Panc1 (cell line): Measurements from ENCODE around the gene HMHB1.

Experiments
- CTCF ChIP-seq: fragments of 450-650 bp; IDR thresholded peaks from 2 replicates; pipeline ENCODE4 v1.5.1; 2017; ENCODE audit warnings: mild to moderate bottlenecking
- POLR2AphosphoS5 ChIP-seq: IDR thresholded peaks from 2 replicates; pipeline ENCODE4 v1.6.1; 2012; ENCODE audit warnings: mild to moderate bottlenecking, low read depth, low read length, moderate library complexity
- REST ChIP-seq, 2 experiments: IDR thresholded peaks; 2 replicates each; pipeline ENCODE4 v1.6.1; 2011 to 2012; ENCODE audit warnings: low read depth in 2 of 2, control low read depth in 1 of 2, low read length in 1 of 2, mild to moderate bottlenecking in 1 of 2, moderate library complexity in 1 of 2; ENCODE audit not compliant: insufficient read depth in 1 of 2

GRCh38 chr5:143790457-143791112 is 21.4 kb upstream of the HMHB1 start:
- TF ChIP-seq POLR2AphosphoS5 (no peak), CTCF (no peak), REST (IDR thresholded peaks at IDR 0.05; ENCODE audit: insufficient read depth in 1 of 2, low read depth in 2 of 2, low read length in 1 of 2) (no peak)
